Esophagus muscularis mucosa (tissue), 4 donors: ENCODE data around the gene RPLP2. TPM values are rescaled to one million over a fixed set of nuclear protein-coding genes. Genes with fewer than 3 reads are reported as not detected.
A peak's percentile ranks its signal among the peaks of the same experiment; 100 is the strongest.

Source experiments
- DNase-seq: peaks from one replicate; pipeline ENCODE4 v3.0.0-alpha.2; 2017; ENCODE audit errors: extremely low spot score
- H3K27ac ChIP-seq, 4 donors: fragments of 200-600 bp; sonication (generic); replicated peaks in 1 of 4; 1 replicate in 3 of 4; 2 replicates in 1 of 4; pipeline ENCODE4 v1.5.1; 2016 to 2019; ENCODE audit warnings: mild to moderate bottlenecking in 1 of 4
- H3K27me3 ChIP-seq, 4 donors: fragments of 200-600 bp; sonication (generic); one replicate each; pipeline versions ENCODE4 v1.5.1 to v1.6.0; 2016 to 2019
- H3K36me3 ChIP-seq, 4 donors: fragments of 200-600 bp; sonication (generic); one replicate each; pipeline ENCODE4 v1.5.1; 2016 to 2019
- H3K4me1 ChIP-seq, 4 donors: fragments of 200-600 bp; sonication (generic); one replicate each; pipeline ENCODE4 v1.5.1; 2016 to 2019
- H3K4me3 ChIP-seq, 4 donors: fragments of 200-600 bp; sonication (generic); 1 replicate in 2 of 4; 2 replicates in 2 of 4; pipeline ENCODE4 v1.5.1; 2016 to 2019; ENCODE audit warnings: mild to moderate bottlenecking in 4 of 4, moderate library complexity in 1 of 4
- H3K9me3 ChIP-seq, 4 donors: fragments of 200-600 bp; sonication (generic); 1 replicate in 3 of 4; 2 replicates in 1 of 4; pipeline ENCODE4 v1.5.1; 2016 to 2019
- EP300 ChIP-seq: sonication (generic); formaldehyde crosslinking; IDR thresholded peaks from one replicate; pipeline ENCODE4 v1.6.1; 2017; ENCODE audit warnings: antibody characterized with exemption
- POLR2A ChIP-seq: fragments of 450-650 bp; IDR thresholded peaks from one replicate; pipeline ENCODE4 v1.6.1; 2017; ENCODE audit warnings: antibody characterized with exemption, moderate library complexity, mild to moderate bottlenecking, low read depth
- POLR2AphosphoS5 ChIP-seq, 2 donors: sonication (generic); formaldehyde crosslinking; IDR thresholded peaks; one replicate each; pipeline ENCODE4 v1.6.1; 2017; ENCODE audit warnings: antibody characterized with exemption in 2 of 2
- WGBS: methylation state at CpG from one replicate; pipeline ENCODE4 v1.1.5; 2018; 5-methylcytosine and 5-hydroxymethylcytosine counted together
- intact Hi-C: fragments of 100-400 bp; cut with DNase I; formaldehyde crosslinking; loops from one replicate; pipeline ENCODE4 v1.15.1; 2023
- total RNA-seq, 4 donors: library from RNA; depleted of rRNA; stranded (reverse); fragments of >200 nt; gene quantifications; one replicate each; pipeline versions ENCODE4 v1.1.0 to v1.2.1, GENCODE V29; 2016
- TF ChIP-seq, protein P1 (sequence below), 3 experiments: fragments of 200-600 bp in 2 of 3; fragments of 450-650 bp in 1 of 3; sonication (generic) in 2 of 3; IDR thresholded peaks; one replicate each; pipeline ENCODE4 v1.5.1; 2017 to 2019; ENCODE audit warnings: antibody characterized with exemption in 3 of 3, mild to moderate bottlenecking in 2 of 3, moderate library complexity in 1 of 3

The RPLP2 gene
- total RNA-seq, 4 donors from 2014 or later: 318 to 813 (median 686) TPM

DNA sequence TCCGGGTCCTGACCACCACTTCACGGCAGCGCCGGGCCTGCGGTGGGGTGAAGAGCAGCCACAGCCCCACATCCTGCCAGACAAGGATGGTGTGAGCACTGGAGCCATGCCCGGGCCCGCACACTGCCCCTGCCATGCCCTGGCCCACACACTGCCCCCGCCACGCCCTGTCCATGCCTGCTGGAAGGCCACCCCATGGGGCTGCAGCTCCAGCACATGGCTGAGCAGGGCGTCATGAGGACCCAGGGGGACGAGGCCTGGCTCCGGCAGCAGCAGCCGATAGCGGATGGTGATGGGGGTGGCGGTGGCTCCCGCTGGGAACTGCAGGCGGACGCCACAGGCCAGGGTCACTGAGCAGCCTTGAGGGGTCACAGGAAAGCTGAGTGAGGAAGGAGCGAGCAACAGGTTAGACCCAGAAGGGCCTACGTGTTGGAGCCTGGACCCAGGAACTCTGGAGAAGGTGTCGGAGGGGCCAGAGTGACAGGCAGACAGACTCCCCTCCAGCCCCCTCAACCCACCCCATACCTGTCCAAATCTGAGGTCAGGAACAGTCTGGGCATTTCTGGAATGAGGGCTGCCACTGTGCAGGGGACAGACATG, 7.6 kb upstream of the RPLP2 start:
- Histone ChIP-seq H3K27ac (no peak overlapping the region), H3K27me3 (no peaks in the 10 kb centered on the region), H3K4me3 (no peak overlapping the region), H3K36me3 (peaks cover 14 to 44% (median 40%) of the 10 kb centered on the region in 4 donors), H3K9me3 (no peaks in the 10 kb centered on the region), H3K4me1 (peaks cover 27 to 49% (median 38%) of the 10 kb centered on the region in 4 donors)
- DNase-seq: no peak
- intact Hi-C loops: no loop called here
- TF ChIP-seq POLR2A: no peak
- TF ChIP-seq POLR2AphosphoS5 (IDR thresholded peaks at IDR 0.05): no peak
- TF ChIP-seq, protein P1, sequence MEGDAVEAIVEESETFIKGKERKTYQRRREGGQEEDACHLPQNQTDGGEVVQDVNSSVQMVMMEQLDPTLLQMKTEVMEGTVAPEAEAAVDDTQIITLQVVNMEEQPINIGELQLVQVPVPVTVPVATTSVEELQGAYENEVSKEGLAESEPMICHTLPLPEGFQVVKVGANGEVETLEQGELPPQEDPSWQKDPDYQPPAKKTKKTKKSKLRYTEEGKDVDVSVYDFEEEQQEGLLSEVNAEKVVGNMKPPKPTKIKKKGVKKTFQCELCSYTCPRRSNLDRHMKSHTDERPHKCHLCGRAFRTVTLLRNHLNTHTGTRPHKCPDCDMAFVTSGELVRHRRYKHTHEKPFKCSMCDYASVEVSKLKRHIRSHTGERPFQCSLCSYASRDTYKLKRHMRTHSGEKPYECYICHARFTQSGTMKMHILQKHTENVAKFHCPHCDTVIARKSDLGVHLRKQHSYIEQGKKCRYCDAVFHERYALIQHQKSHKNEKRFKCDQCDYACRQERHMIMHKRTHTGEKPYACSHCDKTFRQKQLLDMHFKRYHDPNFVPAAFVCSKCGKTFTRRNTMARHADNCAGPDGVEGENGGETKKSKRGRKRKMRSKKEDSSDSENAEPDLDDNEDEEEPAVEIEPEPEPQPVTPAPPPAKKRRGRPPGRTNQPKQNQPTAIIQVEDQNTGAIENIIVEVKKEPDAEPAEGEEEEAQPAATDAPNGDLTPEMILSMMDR (IDR thresholded peaks at IDR 0.05): no peak
- no peak for TF ChIP-seq EP300
- WGBS: 94% methylated on average over 13 of the region's 21 CpGs

DNA sequence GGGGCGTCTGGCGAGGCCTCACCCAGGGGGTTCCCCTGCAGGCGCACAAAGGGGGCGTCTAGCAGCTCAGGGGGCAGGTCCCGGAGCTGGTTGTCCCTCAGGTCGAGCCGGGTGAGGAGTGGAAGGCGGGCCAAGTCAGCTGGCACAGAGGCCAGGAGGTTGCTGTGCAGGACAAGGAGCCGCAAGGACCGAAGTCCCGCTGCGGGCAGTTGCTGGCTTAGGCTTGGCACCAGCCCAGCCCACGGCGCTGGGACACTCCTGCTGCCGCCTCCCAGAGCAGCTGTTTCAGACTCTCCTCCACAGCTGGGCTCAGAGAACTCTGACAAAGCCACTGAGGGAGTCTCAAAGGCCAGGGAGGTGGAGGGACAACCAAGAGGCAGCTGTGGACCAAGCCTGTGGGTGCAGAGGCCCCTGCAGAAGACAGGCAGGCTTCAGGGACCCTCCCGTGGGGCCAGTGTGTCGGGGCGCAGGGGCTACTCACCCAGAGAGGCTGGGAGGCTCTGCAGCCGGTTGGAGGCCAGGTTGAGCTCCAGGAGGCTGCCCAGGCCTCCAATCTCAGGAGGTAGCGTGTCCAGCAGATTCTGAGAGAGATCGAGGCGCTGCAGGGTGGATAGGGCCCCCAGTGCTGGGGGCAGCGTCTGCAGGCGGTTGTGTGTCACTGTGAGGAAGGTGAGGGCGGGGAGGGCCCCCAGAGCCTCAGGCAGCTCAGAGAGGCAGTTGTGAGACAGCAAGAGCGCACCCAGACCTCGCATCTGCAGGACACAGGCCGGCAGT, 6.9 kb upstream of the RPLP2 start:
- TF ChIP-seq POLR2A (no peak), EP300 (no peak)
- intact Hi-C loops: no loop called here
- no peak overlapping the region for H3K4me3 ChIP-seq
- 94% methylated on average over 14 of the region's 28 CpGs for WGBS
- H3K27ac ChIP-seq: no peak overlapping the region
- H3K9me3 ChIP-seq: no peaks in the 10 kb centered on the region
- H3K4me1 ChIP-seq: peaks cover 26 to 42% (median 33%) of the 10 kb centered on the region in 4 donors
- no peaks in the 10 kb centered on the region for H3K27me3 ChIP-seq
- no peak for DNase-seq
- peaks cover 14 to 44% (median 40%) of the 10 kb centered on the region in 4 donors for H3K36me3 ChIP-seq

DNA sequence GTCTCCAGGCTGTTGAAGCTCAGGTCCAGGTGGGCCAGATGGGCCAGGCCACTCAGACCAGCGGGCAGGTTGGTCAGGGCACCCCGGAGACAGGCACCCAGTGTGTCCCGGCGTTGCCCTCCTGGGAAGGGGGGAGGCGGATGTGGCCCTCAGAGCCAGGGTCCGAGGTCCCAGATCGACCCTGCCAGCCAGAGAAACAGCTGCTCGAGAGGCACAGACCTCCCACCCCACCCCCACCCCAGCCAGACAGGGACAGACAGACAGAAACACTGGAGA, 6.4 kb upstream of the RPLP2 start:
- H3K9me3 ChIP-seq: no peaks in the 10 kb centered on the region
- H3K27ac ChIP-seq: no peak overlapping the region
- H3K36me3 ChIP-seq: peaks cover 14 to 44% (median 40%) of the 10 kb centered on the region in 4 donors
- H3K4me3 ChIP-seq: no peak overlapping the region
- H3K4me1 ChIP-seq: peaks cover 29 to 43% (median 35%) of the 10 kb centered on the region in 4 donors
- no peaks in the 10 kb centered on the region for H3K27me3 ChIP-seq
- no peak for TF ChIP-seq EP300
- WGBS: 93% methylated on average over 3 of the region's 8 CpGs
- intact Hi-C loops: no loop called here
- no peak for DNase-seq

DNA sequence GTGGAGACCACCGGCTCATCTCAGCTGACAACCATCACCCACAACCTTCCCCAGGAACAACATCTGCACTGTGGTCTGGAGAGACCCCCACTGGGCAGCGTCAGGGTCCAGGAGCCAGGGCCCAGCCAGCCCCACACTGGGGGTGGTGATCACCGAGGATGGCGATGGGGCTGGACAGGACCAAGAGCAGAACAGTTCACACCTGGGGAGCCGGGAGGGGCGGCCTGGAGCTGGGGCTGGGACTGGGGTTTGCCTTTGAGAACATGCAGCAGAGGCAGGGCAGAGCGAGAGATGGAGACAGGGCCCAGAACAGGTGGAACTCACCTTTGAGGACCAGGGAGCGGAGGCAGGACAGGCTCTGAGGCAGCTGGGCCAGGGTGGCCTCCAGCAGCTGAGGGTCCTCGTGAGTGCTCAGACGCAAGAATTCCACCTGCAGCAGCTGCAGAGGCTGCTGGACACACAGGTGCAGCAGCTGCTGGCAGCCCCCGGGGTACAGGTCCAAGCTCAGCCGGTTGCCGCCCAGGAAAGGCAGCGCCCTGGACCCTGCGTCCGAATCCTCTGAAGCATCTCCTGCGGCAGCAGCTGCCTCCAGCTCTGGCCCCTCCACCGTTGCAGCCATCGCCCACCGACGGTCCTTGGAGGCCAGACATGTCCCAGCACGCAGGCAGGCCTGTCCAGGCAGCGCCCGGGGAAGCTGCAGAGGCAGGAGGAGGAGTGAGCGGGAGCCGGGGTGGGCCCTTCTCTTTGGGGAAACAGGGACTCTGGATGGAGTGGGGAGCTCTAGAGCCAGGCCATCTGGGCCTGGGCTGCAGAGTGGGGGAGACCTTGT, 5.8 kb upstream of the RPLP2 start:
- peak overlapping the region; percentile 63 to 75 (median 68) for H3K4me3 ChIP-seq
- 44% methylated on average over 10 of the region's 26 CpGs for WGBS
- no peaks in the 10 kb centered on the region for H3K9me3 ChIP-seq
- DNase-seq: no peak
- intact Hi-C loops: no loop called here
- H3K27me3 ChIP-seq: no peaks in the 10 kb centered on the region
- peaks cover 14 to 43% (median 39%) of the 10 kb centered on the region in 4 donors for H3K36me3 ChIP-seq
- H3K27ac ChIP-seq: peak overlapping the region in 2 of 4 donors; percentile 95
- peaks cover 31 to 44% (median 38%) of the 10 kb centered on the region in 4 donors for H3K4me1 ChIP-seq
- TF ChIP-seq EP300: no peak
- TF ChIP-seq POLR2A: no peak
- no peak for TF ChIP-seq POLR2AphosphoS5 (IDR thresholded peaks at IDR 0.05)
- TF ChIP-seq, protein P1 (IDR thresholded peaks at IDR 0.05): no peak

DNA sequence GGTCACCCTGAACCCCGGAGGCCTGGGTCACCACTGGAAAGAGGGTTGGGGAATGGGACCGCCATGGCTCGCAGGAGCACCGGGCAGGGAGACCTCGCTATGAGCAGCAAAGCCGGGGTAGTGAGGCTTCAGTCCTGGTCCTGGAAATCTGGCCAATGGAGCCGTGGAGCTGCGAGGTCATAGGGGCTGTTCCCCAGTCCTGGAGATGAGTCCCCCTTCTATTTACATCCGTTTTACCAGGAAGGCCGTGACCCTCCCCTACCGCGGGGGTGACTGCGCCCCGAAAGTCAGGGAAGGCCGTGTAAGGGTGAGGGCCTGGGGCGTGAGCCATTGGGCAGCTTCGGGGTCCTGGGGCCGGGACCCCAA, 5.2 kb upstream of the RPLP2 start:
- Histone ChIP-seq H3K36me3 (peaks cover 8 to 37% (median 34%) of the 10 kb centered on the region in 4 donors), H3K4me3 (peak overlapping the region; percentile 63 to 75 (median 68)), H3K9me3 (no peaks in the 10 kb centered on the region), H3K4me1 (peaks cover 31 to 46% (median 38%) of the 10 kb centered on the region in 4 donors), H3K27me3 (no peaks in the 10 kb centered on the region), H3K27ac (peak overlapping the region; percentile 84 to 95 (median 92))
- DNase-seq: no peak
- intact Hi-C loops: no loop called here
- TF ChIP-seq POLR2A: no peak
- TF ChIP-seq POLR2AphosphoS5 (IDR thresholded peaks at IDR 0.05): no peak
- TF ChIP-seq, protein P1 (IDR thresholded peaks at IDR 0.05): no peak
- no peak for TF ChIP-seq EP300
- WGBS: 0% methylated on average over 2 of the region's 18 CpGs
